Measurements from ENCODE around the gene EIF1AD.

Gene EIF1AD

GRCh38 chr11:66004186-66004585 lies 2.2 kb upstream of the EIF1AD start:
- DNase-seq (ENCODE audit: low read depth) = no peak

- no peak for DNase-seq (ENCODE audit: low read depth)
Observed at GRCh38 chr11:66003291-66003690, 1.3 kb upstream of the EIF1AD start.

GRCh38 chr11:66002648-66003225 lies 780 bp upstream of the EIF1AD start:
- DNase-seq (ENCODE audit: low read depth) = peak; percentile 65

GRCh38 chr11:65997286-65997685 lies 4.7 kb downstream of the EIF1AD start:
- no peak for DNase-seq (ENCODE audit: low read depth)

- no peak for DNase-seq (ENCODE audit: low read depth)
Observed at GRCh38 chr11:65992056-65992455, 9.9 kb downstream of the EIF1AD start.

- peak; percentile 78 for DNase-seq (ENCODE audit: low read depth)
Observed at GRCh38 chr11:65988791-65989592, 13.0 kb downstream of the EIF1AD start.

GRCh38 chr11:65987336-65987735 lies 14.6 kb downstream of the EIF1AD start:
- DNase-seq (ENCODE audit: low read depth) = no peak

- DNase-seq (ENCODE audit: low read depth) = no peak
Observed at GRCh38 chr11:65983589-65983987, 18.4 kb downstream of the EIF1AD start.

GRCh38 chr11:65982824-65983588 lies 19.0 kb downstream of the EIF1AD start:
- DNase-seq (ENCODE audit: low read depth) = no peak

- no peak for DNase-seq (ENCODE audit: low read depth)
Observed at GRCh38 chr11:65981972-65982823, 19.8 kb downstream of the EIF1AD start.

GRCh38 chr11:65981101-65981740 lies 20.7 kb downstream of the EIF1AD start:
- DNase-seq (ENCODE audit: low read depth) = no peak

- no peak for DNase-seq (ENCODE audit: low read depth)
Observed at GRCh38 chr11:65979261-65979759, 22.6 kb downstream of the EIF1AD start.

- no peak for DNase-seq (ENCODE audit: low read depth)
Observed at GRCh38 chr11:65978391-65979238, 23.3 kb downstream of the EIF1AD start.

GRCh38 chr11:65977621-65978390 lies 24.2 kb downstream of the EIF1AD start:
- no peak for DNase-seq (ENCODE audit: low read depth)

- no peak for DNase-seq (ENCODE audit: low read depth)
Observed at GRCh38 chr11:65976216-65977176, 25.5 kb downstream of the EIF1AD start.

- DNase-seq (ENCODE audit: low read depth) = no peak
Observed at GRCh38 chr11:65975771-65976170, 26.2 kb downstream of the EIF1AD start.

- no peak for DNase-seq (ENCODE audit: low read depth)
Observed at GRCh38 chr11:65973439-65974110, 28.4 kb downstream of the EIF1AD start.

- no peak for DNase-seq (ENCODE audit: low read depth)
Observed at GRCh38 chr11:65972116-65972515, 29.8 kb downstream of the EIF1AD start.

All from stimulated activated CD8-positive, alpha-beta memory T cell treated with anti-CD3 and anti-CD28 coated beads, Interleukin-4, amount 100 ng/mL, for 24 hours (primary cell).